ENCODE measurements around the gene MAP3K13.

DNA sequence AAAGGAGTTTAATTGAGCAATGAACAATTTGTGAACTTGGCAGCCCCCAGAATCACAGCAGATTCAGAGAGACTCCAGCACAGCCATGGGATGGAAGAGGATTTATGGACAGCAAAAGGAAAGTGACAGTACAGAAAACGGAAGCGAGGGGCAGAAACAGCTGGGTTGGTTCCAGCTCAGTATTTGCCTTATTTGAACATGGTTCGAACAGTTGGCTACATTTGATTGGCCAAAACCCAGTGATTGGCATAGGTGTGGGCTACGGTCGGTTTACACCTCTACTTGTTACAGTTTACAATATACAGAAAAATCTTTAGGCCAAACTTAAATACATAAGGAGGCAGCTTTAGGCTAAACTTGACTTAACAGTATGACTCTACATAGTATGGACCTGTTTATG lies 9.7 kb upstream of the MAP3K13 start:
- TF ChIP-seq CTCF (IDR thresholded peaks at IDR 0.05; ENCODE audit: low read depth, low read length) = no peak
- no peak for TF ChIP-seq EZH2phosphoT487 (IDR thresholded peaks at IDR 0.05; ENCODE audit: low read depth)
